Measurements from ENCODE around the gene JPT1.
"Not testable (repeated sequence)": the region's sequence is repeated elsewhere in the genome, so short reads cannot be mapped to it uniquely, and the experiment has no call there.

JPT1 gene

DNA sequence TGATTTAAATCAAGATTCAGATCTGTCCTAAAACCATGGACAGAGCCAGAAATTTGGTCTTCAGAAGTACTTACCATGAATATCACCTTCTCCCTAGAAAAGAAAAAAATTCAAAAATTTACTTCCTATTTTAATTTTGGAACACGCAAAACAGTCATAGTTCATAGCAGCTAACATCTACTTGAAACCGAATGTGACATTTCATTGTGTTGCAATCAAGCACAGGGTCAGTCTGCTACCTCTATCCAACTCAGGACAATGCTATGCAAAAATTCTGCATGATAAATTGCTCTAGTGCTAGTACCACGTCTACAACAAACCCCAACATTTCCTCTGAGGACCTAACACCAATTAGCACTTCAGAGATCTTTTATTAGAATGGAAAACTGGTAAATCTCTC lies 7.7 kb downstream of the JPT1 start:
- DNase-seq (ENCODE audit: low read depth), result no peak
- no peak overlapping the region for H3K4me3 ChIP-seq (ENCODE audit: low read depth, low read length)
- TF ChIP-seq, protein P1, sequence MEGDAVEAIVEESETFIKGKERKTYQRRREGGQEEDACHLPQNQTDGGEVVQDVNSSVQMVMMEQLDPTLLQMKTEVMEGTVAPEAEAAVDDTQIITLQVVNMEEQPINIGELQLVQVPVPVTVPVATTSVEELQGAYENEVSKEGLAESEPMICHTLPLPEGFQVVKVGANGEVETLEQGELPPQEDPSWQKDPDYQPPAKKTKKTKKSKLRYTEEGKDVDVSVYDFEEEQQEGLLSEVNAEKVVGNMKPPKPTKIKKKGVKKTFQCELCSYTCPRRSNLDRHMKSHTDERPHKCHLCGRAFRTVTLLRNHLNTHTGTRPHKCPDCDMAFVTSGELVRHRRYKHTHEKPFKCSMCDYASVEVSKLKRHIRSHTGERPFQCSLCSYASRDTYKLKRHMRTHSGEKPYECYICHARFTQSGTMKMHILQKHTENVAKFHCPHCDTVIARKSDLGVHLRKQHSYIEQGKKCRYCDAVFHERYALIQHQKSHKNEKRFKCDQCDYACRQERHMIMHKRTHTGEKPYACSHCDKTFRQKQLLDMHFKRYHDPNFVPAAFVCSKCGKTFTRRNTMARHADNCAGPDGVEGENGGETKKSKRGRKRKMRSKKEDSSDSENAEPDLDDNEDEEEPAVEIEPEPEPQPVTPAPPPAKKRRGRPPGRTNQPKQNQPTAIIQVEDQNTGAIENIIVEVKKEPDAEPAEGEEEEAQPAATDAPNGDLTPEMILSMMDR (IDR thresholded peaks at IDR 0.05; ENCODE audit: control insufficient read depth, extremely low read depth, insufficient read depth), result no peak

DNA sequence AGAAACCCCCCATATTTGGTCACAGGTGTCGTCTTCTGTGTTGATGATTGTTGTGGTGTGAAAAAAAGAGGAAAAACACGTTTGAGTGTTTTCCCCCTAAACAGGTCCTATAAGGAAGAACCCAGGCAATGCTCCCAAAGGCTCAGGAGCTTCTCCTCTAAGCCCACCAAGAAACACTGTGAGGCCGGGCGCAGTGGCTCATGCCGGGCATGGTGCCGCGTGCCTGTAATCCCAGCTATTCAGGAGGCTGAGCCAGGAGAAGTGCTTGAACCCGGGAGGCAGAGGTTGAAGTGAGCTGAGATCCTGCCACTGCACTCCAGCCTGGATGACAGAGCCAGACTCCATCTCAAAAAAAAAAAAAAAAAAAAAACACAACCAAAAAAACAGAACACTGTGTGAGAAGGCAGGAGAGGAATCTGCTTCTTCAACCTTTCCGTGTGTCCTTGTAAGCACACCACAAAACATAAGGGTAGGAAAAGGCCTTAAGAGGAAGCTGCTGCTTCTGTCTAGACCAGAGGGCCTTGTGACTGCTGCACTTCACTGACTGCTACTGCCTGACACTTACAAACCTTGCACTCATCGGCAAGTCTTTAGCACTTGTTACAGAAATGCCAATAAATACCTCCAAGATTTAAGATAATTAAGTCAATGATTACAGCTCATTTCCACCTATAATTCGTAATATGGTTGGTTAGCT lies 9.3 kb downstream of the JPT1 start:
- TF ChIP-seq, protein P1 (IDR thresholded peaks at IDR 0.05; ENCODE audit: control insufficient read depth, extremely low read depth, insufficient read depth), result no peak
- no peak for DNase-seq (ENCODE audit: low read depth)

DNA sequence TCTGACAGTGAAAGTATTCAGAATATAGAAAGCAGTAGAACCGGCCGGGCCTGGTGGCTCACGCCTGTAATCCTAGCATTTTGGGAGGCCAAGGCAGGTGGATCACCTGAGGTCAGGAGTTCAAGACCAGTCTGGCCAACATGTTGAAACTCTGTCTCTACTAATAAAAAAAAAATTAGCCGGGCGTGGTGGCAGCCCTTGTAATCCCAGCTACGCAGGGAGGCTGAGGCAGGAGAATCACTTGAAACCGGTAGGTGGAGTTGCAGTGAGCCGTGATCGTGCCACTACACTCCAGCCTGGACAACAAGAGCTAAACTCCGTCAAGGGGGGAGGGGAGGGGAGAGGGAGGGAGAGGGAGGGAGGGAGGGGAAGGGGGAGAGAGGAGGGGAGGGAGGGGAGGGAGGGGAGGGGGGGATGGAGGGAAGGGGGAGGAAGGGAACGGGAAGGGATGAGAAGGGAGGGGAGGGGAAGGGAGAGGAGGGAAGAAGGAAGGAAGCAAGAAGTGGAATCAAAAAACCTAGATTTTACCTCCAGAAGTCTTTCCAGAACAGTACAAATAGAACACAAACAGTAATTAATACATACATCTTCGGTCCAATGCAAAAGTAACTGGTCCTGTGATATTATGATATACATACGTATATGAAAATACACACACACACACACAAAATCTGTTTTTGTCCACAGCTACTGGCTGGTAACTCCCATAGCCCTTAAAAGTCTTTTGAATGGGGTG lies 11.9 kb downstream of the JPT1 start:
- TF ChIP-seq, protein P1 (IDR thresholded peaks at IDR 0.05; ENCODE audit: control insufficient read depth, extremely low read depth, insufficient read depth), result no peak
- no peak overlapping the region for H3K4me3 ChIP-seq (ENCODE audit: low read depth, low read length)
- DNase-seq (ENCODE audit: low read depth), result no peak

More for the DNA sequence above, 9.3 kb downstream of the JPT1 start:
- no peak overlapping the region for H3K4me3 ChIP-seq (ENCODE audit: low read depth, low read length)

DNA sequence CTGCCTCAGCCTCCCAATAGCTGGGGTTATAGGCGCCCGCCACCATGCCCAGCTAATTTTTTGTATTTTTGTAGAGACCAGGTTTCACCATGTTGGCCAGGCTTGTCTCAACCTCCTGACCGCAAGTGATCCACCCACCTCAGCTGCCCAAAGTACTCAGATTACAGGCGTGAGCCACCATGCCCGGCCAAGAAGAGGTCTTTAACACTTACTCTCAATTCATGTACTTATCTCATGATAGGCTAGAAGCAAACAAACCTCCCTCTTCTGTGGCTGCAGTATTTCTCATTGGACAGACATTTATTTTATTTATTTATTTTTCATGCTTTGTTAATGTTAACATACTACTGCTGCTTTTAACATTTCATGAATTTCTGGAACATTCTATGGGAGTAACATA lies 15.8 kb downstream of the JPT1 start:
- DNase-seq (ENCODE audit: low read depth), result no peak
- TF ChIP-seq, protein P1 (IDR thresholded peaks at IDR 0.05; ENCODE audit: control insufficient read depth, extremely low read depth, insufficient read depth), result no peak
- no peak overlapping the region for H3K4me3 ChIP-seq (ENCODE audit: low read depth, low read length)

DNA sequence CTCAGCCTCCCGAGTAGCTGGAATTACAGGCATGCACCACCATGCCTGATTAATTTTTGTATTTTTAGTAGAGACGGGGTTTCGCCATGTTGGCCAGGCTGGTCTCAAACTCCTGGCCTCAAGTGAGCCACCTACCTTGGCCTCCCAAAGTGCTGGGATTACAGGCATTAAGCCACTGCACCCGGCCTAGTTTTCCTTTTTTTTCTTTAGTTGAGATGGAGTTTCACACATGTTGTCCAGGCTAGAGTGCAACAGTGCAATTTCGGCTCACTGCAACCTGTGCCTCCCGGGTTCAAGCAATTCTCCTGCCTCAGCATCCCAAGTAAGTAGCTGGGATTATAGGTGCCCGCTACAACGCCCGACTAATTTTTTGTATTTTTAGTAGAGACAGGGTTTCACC lies 16.6 kb downstream of the JPT1 start:
- DNase-seq (ENCODE audit: low read depth), result not testable (repeated sequence)

DNA sequence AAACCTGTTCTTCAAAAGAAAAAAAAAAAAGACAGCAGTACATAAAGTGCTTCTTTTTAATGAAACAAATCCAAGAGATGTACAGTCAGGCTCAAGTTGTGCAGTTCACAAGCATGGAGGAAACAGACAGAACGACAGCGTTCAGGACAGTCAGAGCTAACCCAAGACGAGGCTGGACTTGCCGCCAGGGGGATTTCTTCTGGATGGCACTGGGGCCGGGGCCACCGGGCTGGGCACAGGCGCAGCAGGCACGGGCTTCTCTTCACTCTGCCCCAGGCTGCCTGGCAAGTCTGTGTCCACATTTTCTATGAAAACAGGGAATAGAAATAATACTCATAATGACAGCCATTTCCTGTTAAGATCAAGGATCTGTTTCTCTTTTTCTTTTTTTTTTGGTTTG lies 18.4 kb downstream of the JPT1 start:
- no peak for DNase-seq (ENCODE audit: low read depth)

More for the DNA sequence above, 16.6 kb downstream of the JPT1 start:
- not testable (repeated sequence) for H3K4me3 ChIP-seq (ENCODE audit: low read depth, low read length)

DNA sequence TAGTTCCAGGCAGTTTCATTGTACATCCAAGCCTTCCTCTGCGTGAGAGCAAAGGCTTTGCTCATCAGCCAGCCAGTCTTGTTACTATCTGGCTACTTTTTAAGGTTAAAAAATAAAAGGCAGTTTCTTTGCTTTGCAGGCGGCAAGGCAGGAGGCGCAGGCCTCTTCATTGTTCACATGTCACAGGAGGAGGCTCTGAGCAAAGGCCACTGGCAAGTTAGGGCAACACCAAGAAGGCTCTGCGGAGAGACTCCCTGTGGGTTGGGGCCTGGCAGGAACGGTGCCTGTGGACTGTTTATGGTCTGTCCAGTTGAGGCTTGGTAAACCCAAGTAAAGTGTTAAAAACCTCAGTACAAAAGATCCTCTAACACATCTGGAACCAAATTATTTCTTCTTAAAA lies 18.9 kb downstream of the JPT1 start:
- no peak for DNase-seq (ENCODE audit: low read depth)
- TF ChIP-seq, protein P1 (IDR thresholded peaks at IDR 0.05; ENCODE audit: control insufficient read depth, extremely low read depth, insufficient read depth), result no peak
- no peak overlapping the region for H3K4me3 ChIP-seq (ENCODE audit: low read depth, low read length)

More for the DNA sequence above, 18.4 kb downstream of the JPT1 start:
- TF ChIP-seq, protein P1 (IDR thresholded peaks at IDR 0.05; ENCODE audit: control insufficient read depth, extremely low read depth, insufficient read depth), result no peak
- H3K4me3 ChIP-seq (ENCODE audit: low read depth, low read length), result no peak overlapping the region

DNA sequence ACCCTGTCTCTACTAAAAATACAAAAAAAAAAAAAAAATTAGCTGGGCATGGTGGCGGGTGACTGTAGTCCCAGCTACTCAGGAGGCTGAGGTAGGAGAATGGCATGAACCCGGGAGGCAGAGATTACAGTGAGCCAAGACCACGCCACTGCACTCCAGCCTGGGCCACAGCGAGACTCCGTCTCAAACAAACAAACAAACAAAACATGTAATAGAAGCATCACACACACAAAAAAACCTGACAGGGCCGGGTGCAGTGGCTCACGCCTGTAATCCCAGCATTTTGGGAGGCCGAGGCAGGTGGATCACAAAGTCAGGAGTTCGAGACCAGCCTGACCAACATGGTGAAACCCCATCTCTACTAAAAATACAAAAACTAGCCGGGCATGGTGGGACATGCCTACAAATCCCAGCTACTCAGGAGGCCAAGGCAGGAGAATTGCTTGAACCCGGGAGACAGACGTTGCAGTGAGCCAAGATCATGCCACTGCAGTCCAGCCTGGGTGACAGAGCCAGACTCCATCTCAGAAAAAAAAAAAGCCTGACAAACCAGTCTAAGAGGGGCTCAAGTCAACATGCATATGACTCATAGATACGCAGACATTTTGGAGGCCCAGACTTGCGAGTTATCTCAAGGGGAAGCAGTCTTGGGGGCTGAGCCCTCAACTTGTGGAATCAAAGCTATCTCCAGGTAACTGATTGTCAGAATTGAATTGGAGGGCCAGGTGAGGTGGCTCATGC lies 20.5 kb downstream of the JPT1 start:
- not testable (repeated sequence) for DNase-seq (ENCODE audit: low read depth); H3K4me3 ChIP-seq (ENCODE audit: low read depth, low read length)
